ENCODE data around the gene ITPA. TPM values are rescaled to one million over a fixed set of nuclear protein-coding genes. Genes with fewer than 3 reads are reported as not detected.

The ITPA gene
- total RNA-seq, 4 donors from 2014 or later = 15.0 to 95.7 (median 39.6) TPM

DNA sequence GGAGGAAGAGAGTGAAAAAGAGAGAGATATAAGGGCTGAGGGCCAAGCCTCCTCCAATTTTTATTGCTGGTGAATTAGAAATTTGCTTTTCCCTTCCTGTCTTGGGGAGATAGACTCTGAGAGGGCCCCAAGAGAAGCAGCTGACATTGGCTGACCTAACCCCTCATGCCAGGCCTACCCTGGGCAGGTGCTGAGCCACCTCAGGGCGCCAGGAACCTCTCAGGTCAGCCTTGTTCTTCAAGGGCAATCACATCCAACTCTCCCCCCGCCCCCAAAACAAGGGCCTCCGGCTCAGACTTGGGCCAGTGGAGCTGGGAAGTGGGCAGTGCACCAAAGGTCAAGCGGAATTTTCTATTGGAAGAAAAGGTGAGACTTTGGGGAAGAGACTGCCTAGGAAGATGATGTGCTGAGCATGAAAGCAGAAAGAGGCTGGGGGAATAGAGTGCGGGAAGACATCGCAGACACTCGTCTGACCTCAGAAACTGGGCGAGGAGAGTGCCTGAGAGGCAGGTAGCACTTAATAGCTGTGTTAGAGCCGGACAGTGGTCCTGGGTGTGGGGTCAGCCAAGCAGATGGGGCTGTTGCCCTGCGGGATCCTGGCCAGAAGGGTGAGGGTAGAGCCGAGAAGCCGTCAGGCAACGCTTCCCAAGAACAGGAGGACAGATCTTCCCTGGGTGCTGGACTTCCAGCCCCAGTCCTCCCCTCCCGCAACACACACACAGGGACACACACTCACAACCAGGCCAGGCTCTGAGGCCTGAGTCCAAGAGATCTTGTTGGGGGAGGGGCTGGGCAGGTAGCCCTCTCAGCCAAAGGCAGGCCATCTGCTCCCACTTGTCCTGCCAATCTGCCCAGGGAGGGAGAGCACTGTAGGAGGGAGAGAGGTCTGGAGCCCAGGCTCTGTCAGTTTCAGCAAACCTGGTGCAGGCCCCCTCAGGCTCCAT is 45.9 kb upstream of the ITPA start:
- Histone ChIP-seq H3K4me3 (no peak overlapping the region), H3K27me3 (peaks cover 12% of the 10 kb centered on the region), H3K9me3 (no peaks in the 10 kb centered on the region), H3K27ac (no peak overlapping the region), H3K4me1 (peaks cover 5 to 22% (median 13%) of the 10 kb centered on the region in 4 donors), H3K36me3 (no peaks in the 10 kb centered on the region)
- in situ Hi-C loops (cut with MboI; ENCODE audit: low pct_ligation_motif_present in 1 of 4, low pct_unique_long_range_greater_than_20kb in 1 of 4, low sequenced_read_pairs in 3 of 4) (no loop called here), intact Hi-C loops (cut with DNase I; ENCODE audit: low total_unique reads) (no loop called here)
- TF ChIP-seq EP300 (IDR thresholded peaks at IDR 0.05; ENCODE audit: low read depth) = no peak
- TF ChIP-seq CTCF (IDR thresholded peaks at IDR 0.05) = no peak
- TF ChIP-seq POLR2AphosphoS5 (IDR thresholded peaks at IDR 0.05) = no peak
- no peak for TF ChIP-seq POLR2A (IDR thresholded peaks at IDR 0.05)
- no peak for DNase-seq
- WGBS, 2 donors (ENCODE audit: low coverage in 1 of 2) = 90% methylated on average over 14 of the region's 14 CpGs; no CpG with 5 or more reads in 1 of the 2 donors

- TF ChIP-seq POLR2AphosphoS5 (IDR thresholded peaks at IDR 0.05) = no peak
- no peak for TF ChIP-seq EP300 (IDR thresholded peaks at IDR 0.05; ENCODE audit: low read depth)
- no peak for TF ChIP-seq POLR2A (IDR thresholded peaks at IDR 0.05)
- TF ChIP-seq CTCF (IDR thresholded peaks at IDR 0.05) = no peak
- Histone ChIP-seq H3K4me3 (no peak overlapping the region), H3K9me3 (no peaks in the 10 kb centered on the region), H3K27me3 (peaks cover 17% of the 10 kb centered on the region), H3K36me3 (no peaks in the 10 kb centered on the region), H3K27ac (no peak overlapping the region), H3K4me1 (peaks cover 0 to 17% (median 7%) of the 10 kb centered on the region in 4 donors)
- intact Hi-C loops (cut with DNase I; ENCODE audit: low total_unique reads) (no loop called here), in situ Hi-C loops (cut with MboI; ENCODE audit: low pct_ligation_motif_present in 1 of 4, low pct_unique_long_range_greater_than_20kb in 1 of 4, low sequenced_read_pairs in 3 of 4) (no loop called here)
- no peak for DNase-seq
- 95% methylated on average over 32 of the region's 32 CpGs; no CpG with 5 or more reads in 1 of the 2 donors for WGBS, 2 donors (ENCODE audit: low coverage in 1 of 2)
Measured at GRCh38 chr20:3164043-3164762, 45.1 kb upstream of the ITPA start.

GRCh38 chr20:3164763-3165410 is 44.4 kb upstream of the ITPA start:
- Histone ChIP-seq H3K4me3 (no peak overlapping the region), H3K27ac (no peak overlapping the region), H3K36me3 (no peaks in the 10 kb centered on the region), H3K27me3 (peaks cover 17% of the 10 kb centered on the region), H3K4me1 (peaks cover 0 to 17% (median 6%) of the 10 kb centered on the region in 4 donors), H3K9me3 (no peaks in the 10 kb centered on the region)
- in situ Hi-C loops (cut with MboI; ENCODE audit: low pct_ligation_motif_present in 1 of 4, low pct_unique_long_range_greater_than_20kb in 1 of 4, low sequenced_read_pairs in 3 of 4) = no loop called here
- no peak for TF ChIP-seq POLR2A (IDR thresholded peaks at IDR 0.05)
- no peak for TF ChIP-seq POLR2AphosphoS5 (IDR thresholded peaks at IDR 0.05)
- no peak for TF ChIP-seq CTCF (IDR thresholded peaks at IDR 0.05)
- TF ChIP-seq EP300 (IDR thresholded peaks at IDR 0.05; ENCODE audit: low read depth) = no peak
- intact Hi-C loops (cut with DNase I; ENCODE audit: low total_unique reads) = no loop called here
- DNase-seq = no peak
- 40 to 90% methylated on average over 1 to 40 of the region's 41 CpGs for WGBS, 2 donors (ENCODE audit: low coverage in 1 of 2)
